SK-N-MC (cell line): ENCODE data around the gene FNTB.

Source experiments
- EZH2 ChIP-seq: fragments of 200-600 bp; sonication (generic); IDR thresholded peaks from one replicate; pipeline ENCODE4 v1.6.1; 2017; ENCODE audit warnings: antibody characterized with exemption
- POLR2AphosphoS5 ChIP-seq: IDR thresholded peaks from 2 replicates; pipeline ENCODE4 v1.6.1; 2012; ENCODE audit warnings: mild to moderate bottlenecking, low read depth, low read length, borderline replicate concordance

- TF ChIP-seq EZH2: no peak
- TF ChIP-seq POLR2AphosphoS5: no peak
Measured at GRCh38 chr14:65106316-65106715, 119.6 kb downstream of the FNTB start.
